HEK293 (cell line): ENCODE results near the gene TET3.

Experiments
- BCL11B ChIP-seq: fragments of 450-650 bp; formaldehyde crosslinking; IDR thresholded peaks from 2 replicates; pipeline ENCODE4 v1.5.1; 2016; ENCODE audit warnings: low read depth, missing biosample characterization, missing genetic modification characterization
- GLI2 ChIP-seq: fragments of 450-650 bp; formaldehyde crosslinking; IDR thresholded peaks from 2 replicates; pipeline ENCODE4; 2017; ENCODE audit warnings: missing biosample characterization, missing genetic modification characterization, low read depth, borderline replicate concordance
- HOXC10 ChIP-seq: sonication (generic); formaldehyde crosslinking; IDR thresholded peaks from 2 replicates; pipeline ENCODE4 v1.8.1; 2023; ENCODE audit warnings: mild to moderate bottlenecking, missing genetic modification reagents
- KLF16 ChIP-seq: fragments of 450-650 bp; formaldehyde crosslinking; IDR thresholded peaks from 2 replicates; pipeline ENCODE4 v1.5.1; 2017; ENCODE audit warnings: missing biosample characterization, missing genetic modification characterization
- MZF1 ChIP-seq: fragments of 450-650 bp; formaldehyde crosslinking; IDR thresholded peaks from 2 replicates; pipeline ENCODE4 v1.5.1; 2017; ENCODE audit warnings: missing biosample characterization, missing genetic modification characterization, borderline replicate concordance
- PBX3 ChIP-seq: sonication (generic); formaldehyde crosslinking; IDR thresholded peaks from 2 replicates; pipeline ENCODE4 v1.8.1; 2022; ENCODE audit warnings: mild to moderate bottlenecking, moderate library complexity, missing genetic modification reagents
- PRDM1 ChIP-seq: fragments of 450-650 bp; formaldehyde crosslinking; IDR thresholded peaks from 2 replicates; pipeline ENCODE4; 2016; ENCODE audit warnings: missing biosample characterization, missing genetic modification characterization
- REPIN1 ChIP-seq: fragments of 450-650 bp; formaldehyde crosslinking; IDR thresholded peaks from 2 replicates; pipeline ENCODE4 v1.5.1; 2017; ENCODE audit warnings: missing biosample characterization, missing genetic modification characterization, low read depth
- SP7 ChIP-seq: fragments of 450-650 bp; formaldehyde crosslinking; IDR thresholded peaks from 2 replicates; pipeline ENCODE4 v1.5.1; 2016; ENCODE audit warnings: missing biosample characterization, missing genetic modification characterization
- ZBTB1 ChIP-seq: fragments of 450-650 bp; formaldehyde crosslinking; IDR thresholded peaks from 2 replicates; pipeline ENCODE4 v1.5.1; 2016; ENCODE audit warnings: missing biosample characterization, missing genetic modification characterization
- ZBTB17 ChIP-seq: fragments of 450-650 bp; formaldehyde crosslinking; IDR thresholded peaks from 2 replicates; pipeline ENCODE4 v1.5.1; 2016; ENCODE audit warnings: missing biosample characterization, missing genetic modification characterization
- ZNF140 ChIP-seq: fragments of 450-650 bp; formaldehyde crosslinking; IDR thresholded peaks from 2 replicates; pipeline ENCODE4 v1.5.1; 2016; ENCODE audit warnings: missing biosample characterization, missing genetic modification characterization
- ZNF175 ChIP-seq: fragments of 450-650 bp; formaldehyde crosslinking; IDR thresholded peaks from 2 replicates; pipeline ENCODE4 v1.5.1; 2016; ENCODE audit warnings: missing biosample characterization, missing genetic modification characterization
- ZNF2 ChIP-seq: fragments of 450-650 bp; formaldehyde crosslinking; IDR thresholded peaks from 2 replicates; pipeline ENCODE4 v1.5.1; 2016; ENCODE audit warnings: missing biosample characterization, missing genetic modification characterization
- ZNF280D ChIP-seq: fragments of 450-650 bp; formaldehyde crosslinking; IDR thresholded peaks from 2 replicates; pipeline ENCODE4 v1.5.1; 2016; ENCODE audit warnings: missing biosample characterization, missing genetic modification characterization
- ZNF302 ChIP-seq: fragments of 450-650 bp; formaldehyde crosslinking; IDR thresholded peaks from 2 replicates; pipeline ENCODE4 v1.5.1; 2016; ENCODE audit warnings: missing biosample characterization, missing genetic modification characterization, low read depth
- ZNF350 ChIP-seq: fragments of 450-650 bp; formaldehyde crosslinking; IDR thresholded peaks from 2 replicates; pipeline ENCODE4 v1.5.0; 2017; ENCODE audit warnings: missing biosample characterization, mild to moderate bottlenecking, missing genetic modification characterization
- ZNF426 ChIP-seq: fragments of 450-650 bp; formaldehyde crosslinking; IDR thresholded peaks from 2 replicates; pipeline ENCODE4 v1.5.1; 2017; ENCODE audit warnings: missing biosample characterization, missing genetic modification characterization, mild to moderate bottlenecking, inconsistent platforms, moderate library complexity
- ZNF555 ChIP-seq: fragments of 450-650 bp; formaldehyde crosslinking; conservative IDR thresholded peaks from 2 replicates; pipeline ENCODE4 v1.5.1; 2017; ENCODE audit warnings: missing biosample characterization, mild to moderate bottlenecking, missing genetic modification characterization, inconsistent platforms
- ZNF560 ChIP-seq: fragments of 450-650 bp; formaldehyde crosslinking; IDR thresholded peaks from 2 replicates; pipeline ENCODE4 v1.5.1; 2017; ENCODE audit warnings: missing biosample characterization, missing genetic modification characterization, borderline replicate concordance
- ZNF561 ChIP-seq: fragments of 450-650 bp; IDR thresholded peaks from 2 replicates; pipeline ENCODE4 v1.5.1; 2018; ENCODE audit warnings: missing biosample characterization, missing genetic modification characterization, borderline replicate concordance
- ZNF610 ChIP-seq: fragments of 450-650 bp; formaldehyde crosslinking; IDR thresholded peaks from 2 replicates; pipeline ENCODE4 v1.5.1; 2016; ENCODE audit warnings: missing biosample characterization, missing genetic modification characterization, borderline replicate concordance
- ZNF621 ChIP-seq: fragments of 450-650 bp; formaldehyde crosslinking; IDR thresholded peaks from 2 replicates; pipeline ENCODE4 v1.5.1; 2017; ENCODE audit warnings: missing biosample characterization, missing genetic modification characterization
- ZNF629 ChIP-seq: fragments of 450-650 bp; formaldehyde crosslinking; IDR thresholded peaks from 2 replicates; pipeline ENCODE4 v1.5.1; 2017; ENCODE audit warnings: missing biosample characterization, missing genetic modification characterization
- ZNF658 ChIP-seq: fragments of 450-650 bp; formaldehyde crosslinking; IDR thresholded peaks from 2 replicates; pipeline ENCODE4; 2016; ENCODE audit warnings: missing biosample characterization, missing genetic modification characterization
- ZNF660 ChIP-seq: fragments of 450-650 bp; IDR thresholded peaks from 2 replicates; pipeline ENCODE4 v1.5.1; 2018; ENCODE audit warnings: missing biosample characterization, mild to moderate bottlenecking, missing genetic modification characterization
- ZNF692 ChIP-seq: fragments of 450-650 bp; formaldehyde crosslinking; IDR thresholded peaks from 2 replicates; pipeline ENCODE4 v1.5.1; 2016; ENCODE audit warnings: missing biosample characterization, missing genetic modification characterization
- ZNF785 ChIP-seq: fragments of 450-650 bp; formaldehyde crosslinking; IDR thresholded peaks from 2 replicates; pipeline ENCODE4 v1.5.1; 2016; ENCODE audit warnings: missing biosample characterization, missing genetic modification characterization
- ZNF791 ChIP-seq: fragments of 450-650 bp; formaldehyde crosslinking; IDR thresholded peaks from 2 replicates; pipeline ENCODE4 v1.5.1; 2016; ENCODE audit warnings: missing biosample characterization, missing genetic modification characterization
- ZNF830 ChIP-seq: fragments of 450-650 bp; IDR thresholded peaks from 2 replicates; pipeline ENCODE4 v1.5.0; 2018; ENCODE audit warnings: missing biosample characterization, missing genetic modification characterization, low read depth, mild to moderate bottlenecking, moderate library complexity
- ZSCAN16 ChIP-seq: fragments of 450-650 bp; formaldehyde crosslinking; IDR thresholded peaks from 2 replicates; pipeline ENCODE4 v1.5.1; 2016; ENCODE audit warnings: missing biosample characterization, missing genetic modification characterization
- ZSCAN4 ChIP-seq: fragments of 450-650 bp; formaldehyde crosslinking; IDR thresholded peaks from 2 replicates; pipeline ENCODE4 v1.5.1; 2017; ENCODE audit warnings: missing biosample characterization, missing genetic modification characterization

Gene TET3

GRCh38 chr2:74002505-74003421 is 18.1 kb downstream of the TET3 start (continued):
- TF ChIP-seq ZNF785 (tag by site-specific recombination) (no peak), REPIN1 (no peak), ZNF426 (tag by site-specific recombination) (no peak), BCL11B (tag by site-specific recombination) (no peak), ZBTB1 (tag by site-specific recombination) (no peak), ZNF2 (tag by site-specific recombination) (no peak), ZNF621 (tag by site-specific recombination) (no peak), HOXC10 (CRISPR knock-in tag) (0 out of 2 replicates have a peak, but pooled peaks have one; percentile 77), ZNF692 (tag by site-specific recombination) (no peak), ZNF561 (tag by site-specific recombination) (no peak; the same call in 1 of the 2 replicates), ZSCAN4 (tag by site-specific recombination) (peak; percentile 77), ZNF140 (tag by site-specific recombination) (no peak), ZNF830 (no peak), GLI2 (tag by site-specific recombination) (no peak), PRDM1 (no peak), ZNF791 (no peak), ZNF350 (tag by site-specific recombination) (no peak), MZF1 (tag by site-specific recombination) (0 out of 2 replicates have a peak, but pooled peaks have one; percentile 38), ZNF555 (tag by site-specific recombination) (no peak), SP7 (tag by site-specific recombination) (no peak), ZNF280D (tag by site-specific recombination) (no peak), ZBTB17 (tag by site-specific recombination) (peak; percentile 70; the same call in 1 of the 2 replicates), ZNF302 (tag by site-specific recombination) (no peak), KLF16 (tag by site-specific recombination) (no peak), ZNF610 (no peak), ZSCAN16 (tag by site-specific recombination) (no peak), ZNF560 (tag by site-specific recombination) (no peak), ZNF660 (tag by site-specific recombination) (0 out of 2 replicates have a peak, but pooled peaks have one; percentile 18), ZNF175 (tag by site-specific recombination) (no peak), ZNF629 (no peak), ZNF658 (tag by site-specific recombination) (no peak), PBX3 (CRISPR knock-in tag) (peak; percentile 82; the same call in 1 of the 2 replicates)
